ENCODE measurements around the gene ZDHHC17.
A peak's percentile ranks its signal among the peaks of the same experiment; 100 is the strongest.

Gene ZDHHC17

DNA sequence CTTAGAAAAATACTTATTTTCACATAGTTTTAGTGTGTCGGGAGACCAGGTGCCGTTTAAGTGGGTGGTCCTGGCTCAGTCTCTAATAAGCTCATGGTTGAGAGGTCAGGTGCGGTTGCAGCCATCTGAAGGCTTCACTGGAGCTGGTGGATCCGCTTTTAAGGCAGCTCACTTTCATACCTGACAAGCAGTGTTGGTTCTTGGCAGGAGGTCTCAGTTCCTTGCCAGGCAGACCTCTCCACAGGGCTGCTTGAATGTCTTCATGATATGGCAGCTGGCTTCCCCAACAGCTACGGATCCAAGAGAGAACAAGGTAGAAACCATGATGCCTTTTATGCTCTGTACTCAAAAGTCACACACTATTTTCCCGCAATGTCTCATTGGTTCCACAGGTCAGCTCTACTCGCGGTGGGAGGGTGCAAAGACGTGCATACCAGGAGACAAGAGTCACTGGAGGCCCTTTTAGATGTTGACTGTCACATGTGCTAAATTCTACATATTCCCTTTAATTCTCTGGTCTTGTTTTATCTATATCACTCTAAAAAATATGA lies 8.0 kb upstream of the ZDHHC17 start:
- 91% methylated on average over 9 of the region's 9 CpGs for WGBS

DNA sequence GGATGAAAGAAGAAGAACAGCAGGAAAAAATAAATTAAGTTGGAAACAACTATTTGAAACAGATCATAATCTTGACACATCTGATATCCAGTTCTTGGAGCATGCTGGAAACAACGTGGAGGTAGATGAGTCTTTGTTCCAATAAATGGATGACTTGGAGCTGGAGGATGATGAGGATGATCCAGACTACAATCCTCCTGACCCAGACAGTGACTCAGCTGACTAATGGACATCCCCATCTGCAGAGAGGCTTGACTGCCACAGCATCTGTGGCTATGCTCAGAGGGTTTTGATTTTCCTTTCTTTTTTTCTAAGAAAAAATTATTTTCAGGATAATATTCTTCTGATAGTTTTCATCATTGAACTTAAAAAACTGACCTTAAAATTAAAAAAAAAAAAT lies 6.2 kb upstream of the ZDHHC17 start:
- H3K4me2 ChIP-seq (ENCODE audit: low read length, poor library complexity, severe bottlenecking) = no peak overlapping the region

More for the DNA sequence above, 8.0 kb upstream of the ZDHHC17 start:
- Histone ChIP-seq H3K27ac (ENCODE audit: low read length, poor library complexity, severe bottlenecking) (no peak overlapping the region), H4K8ac (ENCODE audit: low read length) (no peak overlapping the region), H2BK5ac (ENCODE audit: low read depth, low read length, poor library complexity, severe bottlenecking) (no peak overlapping the region), H3K9me3 (ENCODE audit: control insufficient read depth, low read length) (no peaks in the 10 kb centered on the region), H3K36me3 (ENCODE audit: control insufficient read depth in 1 of 2, insufficient read depth in 2 of 2, low read depth in 1 of 2, low read length in 2 of 2) (no peaks in the 10 kb centered on the region), H3K9ac (ENCODE audit: low read length) (no peak overlapping the region), H3K23ac (ENCODE audit: low read length in 2 of 2) (no peak overlapping the region), H3K4me2 (ENCODE audit: low read length, poor library complexity, severe bottlenecking) (no peak overlapping the region), H3K4me1 (ENCODE audit: control insufficient read depth, insufficient read depth, low read depth, low read length) (peaks cover 2% of the 10 kb centered on the region), H4K91ac (ENCODE audit: low read length) (no peak overlapping the region), H3K14ac (ENCODE audit: low read length in 2 of 2) (no peak overlapping the region), H2BK12ac (ENCODE audit: low read length in 2 of 2) (no peak overlapping the region), H3K27me3 (ENCODE audit: control insufficient read depth in 1 of 2, insufficient read depth in 1 of 2, low read length in 2 of 2) (no peaks in the 10 kb centered on the region), H2BK15ac (ENCODE audit: low read depth, poor library complexity, severe bottlenecking) (no peak overlapping the region), H3K79me1 (replicated peaks; ENCODE audit: low read length, poor library complexity, severe bottlenecking) (no peaks in the 10 kb centered on the region), H3K4me3 (ENCODE audit: insufficient read depth in 1 of 2, low read depth in 1 of 2, low read length in 2 of 2) (no peak overlapping the region), H2AK5ac (ENCODE audit: low read length, severe bottlenecking) (no peak overlapping the region), H3K18ac (ENCODE audit: low read depth in 1 of 2, low read length in 2 of 2) (no peak overlapping the region), H2AFZ (ENCODE audit: low read depth, low read length) (no peak overlapping the region), H3K4ac (ENCODE audit: low read depth in 1 of 2, low read length in 2 of 2) (no peak overlapping the region), H2BK120ac (ENCODE audit: low read depth, low read length) (no peak overlapping the region)
- DNase-seq = no peak

DNA sequence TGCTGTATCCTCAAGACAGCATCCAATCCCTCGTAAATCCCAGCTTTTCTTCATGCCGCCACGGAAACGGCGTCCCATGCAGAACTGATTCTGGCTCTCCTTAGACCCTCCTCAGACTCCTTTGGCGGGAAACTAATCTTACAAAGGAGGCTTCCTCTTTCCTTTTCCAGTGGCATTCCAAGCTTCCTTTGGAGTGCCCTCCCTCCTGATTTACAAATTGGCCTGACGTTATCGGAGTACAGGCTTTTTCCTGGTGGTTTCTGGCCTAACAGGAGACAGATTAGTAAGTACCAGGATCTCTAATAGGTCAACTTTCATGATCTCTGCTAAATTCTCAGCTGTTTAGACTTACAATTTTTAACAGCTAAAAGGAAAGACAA lies 1.3 kb upstream of the ZDHHC17 start:
- no peak overlapping the region for H3K4ac ChIP-seq (ENCODE audit: low read depth in 1 of 2, low read length in 2 of 2)
- no peak overlapping the region for H4K8ac ChIP-seq (ENCODE audit: low read length)
- no peak overlapping the region for H2BK5ac ChIP-seq (ENCODE audit: low read depth, low read length, poor library complexity, severe bottlenecking)
- H3K36me3 ChIP-seq (ENCODE audit: control insufficient read depth in 1 of 2, insufficient read depth in 2 of 2, low read depth in 1 of 2, low read length in 2 of 2) = no peaks in the 10 kb centered on the region
- no peak overlapping the region for H3K18ac ChIP-seq (ENCODE audit: low read depth in 1 of 2, low read length in 2 of 2)
- H2BK120ac ChIP-seq (ENCODE audit: low read depth, low read length) = no peak overlapping the region
- no peak overlapping the region for H3K4me2 ChIP-seq (ENCODE audit: low read length, poor library complexity, severe bottlenecking)
- H3K79me1 ChIP-seq (replicated peaks; ENCODE audit: low read length, poor library complexity, severe bottlenecking) = peaks cover 3% of the 10 kb centered on the region
- no peak for DNase-seq
- H3K9me3 ChIP-seq (ENCODE audit: control insufficient read depth, low read length) = no peaks in the 10 kb centered on the region
- no peak overlapping the region for H2AK5ac ChIP-seq (ENCODE audit: low read length, severe bottlenecking)
- H3K4me3 ChIP-seq (ENCODE audit: insufficient read depth in 1 of 2, low read depth in 1 of 2, low read length in 2 of 2) = peak overlapping the region in 1 of 2 experiments; percentile 95
- no peak overlapping the region for H2AFZ ChIP-seq (ENCODE audit: low read depth, low read length)
- H4K91ac ChIP-seq (ENCODE audit: low read length) = no peak overlapping the region
- WGBS = 46% methylated on average over 8 of the region's 8 CpGs
- no peaks in the 10 kb centered on the region for H3K27me3 ChIP-seq (ENCODE audit: control insufficient read depth in 1 of 2, insufficient read depth in 1 of 2, low read length in 2 of 2)
- peaks cover 5% of the 10 kb centered on the region for H3K4me1 ChIP-seq (ENCODE audit: control insufficient read depth, insufficient read depth, low read depth, low read length)
- no peak overlapping the region for H3K14ac ChIP-seq (ENCODE audit: low read length in 2 of 2)
- peak overlapping the region; percentile 98 for H3K9ac ChIP-seq (ENCODE audit: low read length)
- H2BK15ac ChIP-seq (ENCODE audit: low read depth, poor library complexity, severe bottlenecking) = no peak overlapping the region
- no peak overlapping the region for H2BK12ac ChIP-seq (ENCODE audit: low read length in 2 of 2)
- H3K27ac ChIP-seq (ENCODE audit: low read length, poor library complexity, severe bottlenecking) = no peak overlapping the region
- H3K23ac ChIP-seq (ENCODE audit: low read length in 2 of 2) = no peak overlapping the region

More for the DNA sequence above, 6.2 kb upstream of the ZDHHC17 start:
- H4K8ac ChIP-seq (ENCODE audit: low read length) = no peak overlapping the region
- no peak overlapping the region for H2BK5ac ChIP-seq (ENCODE audit: low read depth, low read length, poor library complexity, severe bottlenecking)
- no peak overlapping the region for H3K23ac ChIP-seq (ENCODE audit: low read length in 2 of 2)
- H2BK120ac ChIP-seq (ENCODE audit: low read depth, low read length) = no peak overlapping the region
- no peak overlapping the region for H3K14ac ChIP-seq (ENCODE audit: low read length in 2 of 2)
- H4K91ac ChIP-seq (ENCODE audit: low read length) = no peak overlapping the region
- H2BK15ac ChIP-seq (ENCODE audit: low read depth, poor library complexity, severe bottlenecking) = no peak overlapping the region
- H3K9me3 ChIP-seq (ENCODE audit: control insufficient read depth, low read length) = no peaks in the 10 kb centered on the region
- H3K79me1 ChIP-seq (replicated peaks; ENCODE audit: low read length, poor library complexity, severe bottlenecking) = no peaks in the 10 kb centered on the region
- peaks cover 2% of the 10 kb centered on the region for H3K4me1 ChIP-seq (ENCODE audit: control insufficient read depth, insufficient read depth, low read depth, low read length)
- H3K36me3 ChIP-seq (ENCODE audit: control insufficient read depth in 1 of 2, insufficient read depth in 2 of 2, low read depth in 1 of 2, low read length in 2 of 2) = no peaks in the 10 kb centered on the region
- WGBS = 33% methylated on average over 1 of the region's 1 CpG
- no peak overlapping the region for H3K18ac ChIP-seq (ENCODE audit: low read depth in 1 of 2, low read length in 2 of 2)
- no peak overlapping the region for H3K4ac ChIP-seq (ENCODE audit: low read depth in 1 of 2, low read length in 2 of 2)
- DNase-seq = no peak
- no peak overlapping the region for H3K9ac ChIP-seq (ENCODE audit: low read length)
- H2AFZ ChIP-seq (ENCODE audit: low read depth, low read length) = no peak overlapping the region
- no peaks in the 10 kb centered on the region for H3K27me3 ChIP-seq (ENCODE audit: control insufficient read depth in 1 of 2, insufficient read depth in 1 of 2, low read length in 2 of 2)
- H2AK5ac ChIP-seq (ENCODE audit: low read length, severe bottlenecking) = no peak overlapping the region
- no peak overlapping the region for H3K27ac ChIP-seq (ENCODE audit: low read length, poor library complexity, severe bottlenecking)
- no peak overlapping the region for H3K4me3 ChIP-seq (ENCODE audit: insufficient read depth in 1 of 2, low read depth in 1 of 2, low read length in 2 of 2)
- H2BK12ac ChIP-seq (ENCODE audit: low read length in 2 of 2) = no peak overlapping the region

DNA sequence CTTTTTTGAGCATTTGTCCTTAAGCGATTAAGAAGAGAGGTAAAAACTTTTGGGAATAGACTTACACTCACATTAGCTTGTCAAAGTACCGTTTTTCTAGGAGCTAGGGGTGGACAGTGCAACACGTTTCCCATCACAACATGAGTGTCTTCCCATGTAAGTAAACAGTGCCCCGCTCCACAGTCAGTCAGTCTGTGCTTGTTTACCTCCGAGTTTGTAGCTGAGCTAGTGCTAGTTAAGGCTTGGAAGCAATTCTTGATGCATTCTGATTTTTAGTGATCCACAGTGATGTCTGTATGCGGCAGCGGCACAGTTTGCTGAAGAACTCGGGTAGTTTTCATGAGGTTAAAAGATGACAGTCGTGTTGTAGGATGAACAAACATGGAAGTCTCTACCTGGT lies 941 bp downstream of the ZDHHC17 start:
- H3K4me3 ChIP-seq (ENCODE audit: insufficient read depth in 1 of 2, low read depth in 1 of 2, low read length in 2 of 2) = peak overlapping the region; percentile 94 to 95
- no peak overlapping the region for H2AFZ ChIP-seq (ENCODE audit: low read depth, low read length)
- no peak overlapping the region for H2BK15ac ChIP-seq (ENCODE audit: low read depth, poor library complexity, severe bottlenecking)
- H3K79me1 ChIP-seq (replicated peaks; ENCODE audit: low read length, poor library complexity, severe bottlenecking) = peaks cover 3% of the 10 kb centered on the region
- H3K14ac ChIP-seq (ENCODE audit: low read length in 2 of 2) = no peak overlapping the region
- no peak overlapping the region for H2AK5ac ChIP-seq (ENCODE audit: low read length, severe bottlenecking)
- no peaks in the 10 kb centered on the region for H3K9me3 ChIP-seq (ENCODE audit: control insufficient read depth, low read length)
- no peaks in the 10 kb centered on the region for H3K27me3 ChIP-seq (ENCODE audit: control insufficient read depth in 1 of 2, insufficient read depth in 1 of 2, low read length in 2 of 2)
- peak; percentile 43 for DNase-seq
- no peak overlapping the region for H3K18ac ChIP-seq (ENCODE audit: low read depth in 1 of 2, low read length in 2 of 2)
- no peak overlapping the region for H4K91ac ChIP-seq (ENCODE audit: low read length)
- H3K23ac ChIP-seq (ENCODE audit: low read length in 2 of 2) = no peak overlapping the region
- H3K27ac ChIP-seq (ENCODE audit: low read length, poor library complexity, severe bottlenecking) = peak overlapping the region; percentile 99
- no peak overlapping the region for H2BK12ac ChIP-seq (ENCODE audit: low read length in 2 of 2)
- H3K4ac ChIP-seq (ENCODE audit: low read depth in 1 of 2, low read length in 2 of 2) = no peak overlapping the region
- no peaks in the 10 kb centered on the region for H3K36me3 ChIP-seq (ENCODE audit: control insufficient read depth in 1 of 2, insufficient read depth in 2 of 2, low read depth in 1 of 2, low read length in 2 of 2)
- peak overlapping the region; percentile 98 for H3K9ac ChIP-seq (ENCODE audit: low read length)
- H2BK5ac ChIP-seq (ENCODE audit: low read depth, low read length, poor library complexity, severe bottlenecking) = no peak overlapping the region
- H3K4me2 ChIP-seq (ENCODE audit: low read length, poor library complexity, severe bottlenecking) = peak overlapping the region; percentile 75
- H2BK120ac ChIP-seq (ENCODE audit: low read depth, low read length) = no peak overlapping the region
- H3K4me1 ChIP-seq (ENCODE audit: control insufficient read depth, insufficient read depth, low read depth, low read length) = peaks cover 5% of the 10 kb centered on the region
- no peak overlapping the region for H4K8ac ChIP-seq (ENCODE audit: low read length)
- WGBS = 21% methylated on average over 8 of the region's 9 CpGs
